ENCODE data around the gene PALMD. TPM values are rescaled to one million over a fixed set of nuclear protein-coding genes. Genes with fewer than 3 reads are reported as not detected.

The PALMD gene
- total and polyA plus RNA-seq, 2 donors = 19.0 to 21.1 TPM

DNA sequence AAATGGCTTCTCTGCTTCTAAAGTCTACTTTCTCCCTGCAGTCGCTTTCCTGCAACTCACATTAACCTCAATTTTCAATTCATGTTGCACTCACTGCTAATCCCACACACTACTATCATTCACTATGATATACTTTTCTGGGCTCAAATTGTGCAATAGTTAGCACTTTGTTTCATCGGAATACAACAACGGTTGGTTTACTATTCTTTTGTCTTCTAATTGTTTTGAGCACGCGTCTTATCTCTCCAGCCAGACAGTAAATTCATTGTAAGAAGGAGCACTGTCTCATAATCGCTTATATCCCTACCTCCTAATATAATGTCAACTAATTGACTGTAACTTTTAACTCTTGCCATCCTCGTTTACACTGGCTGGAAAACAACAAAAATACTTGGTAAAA is 3.9 kb upstream of the PALMD start:
- Histone ChIP-seq H3K4me3 (ENCODE audit: low read depth, low read length) (no peak overlapping the region), H3K27ac (ENCODE audit: low read depth) (no peak overlapping the region), H3K4me1 (ENCODE audit: insufficient read depth) (no peaks in the 10 kb centered on the region), H3K36me3 (ENCODE audit: insufficient read depth) (no peaks in the 10 kb centered on the region)
- 79% methylated on average over 7 of the region's 7 CpGs for WGBS
- no peak for DNase-seq (ENCODE audit: extremely low spot score)

DNA sequence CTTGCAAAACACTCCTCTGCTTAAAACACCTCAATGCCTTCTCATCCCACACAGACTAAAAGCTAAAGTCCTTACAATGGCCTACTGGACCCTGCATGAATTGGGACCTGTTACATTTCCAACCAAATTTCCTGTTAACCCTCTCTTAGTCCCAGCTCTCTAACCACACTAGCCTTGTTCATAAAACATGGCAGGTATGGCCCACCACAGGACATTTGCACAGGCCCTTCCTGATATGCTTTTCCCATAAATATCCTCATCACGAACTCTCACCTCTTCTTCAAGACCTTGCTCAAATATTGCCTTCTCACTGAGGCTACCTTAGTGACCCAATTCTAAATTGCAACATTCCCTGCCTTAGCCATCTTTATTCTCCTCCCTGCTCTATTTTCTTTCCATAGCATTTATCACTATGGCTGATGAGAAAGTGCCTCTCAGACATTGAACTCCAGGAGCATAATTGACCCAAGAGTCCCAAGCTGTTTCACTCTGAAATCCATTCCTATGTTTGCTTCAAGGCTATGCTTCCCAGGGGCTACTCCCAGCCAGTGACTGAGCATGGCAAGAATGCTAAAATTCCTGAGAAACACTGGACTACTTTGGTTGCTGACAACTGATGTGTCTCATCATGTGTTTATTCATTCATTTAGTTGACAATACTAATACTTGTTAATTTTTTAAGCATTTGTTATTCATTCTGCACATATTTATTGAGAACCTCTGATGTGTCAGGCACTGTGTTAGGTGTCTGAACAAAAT is 2.7 kb upstream of the PALMD start:
- no peak overlapping the region for H3K27ac ChIP-seq (ENCODE audit: low read depth)
- DNase-seq (ENCODE audit: extremely low spot score) = no peak
- no peak overlapping the region for H3K4me3 ChIP-seq (ENCODE audit: low read depth, low read length)
- no peaks in the 10 kb centered on the region for H3K4me1 ChIP-seq (ENCODE audit: insufficient read depth)
- H3K36me3 ChIP-seq (ENCODE audit: insufficient read depth) = no peaks in the 10 kb centered on the region
- WGBS = 96% methylated on average over 1 of the region's 1 CpG

DNA sequence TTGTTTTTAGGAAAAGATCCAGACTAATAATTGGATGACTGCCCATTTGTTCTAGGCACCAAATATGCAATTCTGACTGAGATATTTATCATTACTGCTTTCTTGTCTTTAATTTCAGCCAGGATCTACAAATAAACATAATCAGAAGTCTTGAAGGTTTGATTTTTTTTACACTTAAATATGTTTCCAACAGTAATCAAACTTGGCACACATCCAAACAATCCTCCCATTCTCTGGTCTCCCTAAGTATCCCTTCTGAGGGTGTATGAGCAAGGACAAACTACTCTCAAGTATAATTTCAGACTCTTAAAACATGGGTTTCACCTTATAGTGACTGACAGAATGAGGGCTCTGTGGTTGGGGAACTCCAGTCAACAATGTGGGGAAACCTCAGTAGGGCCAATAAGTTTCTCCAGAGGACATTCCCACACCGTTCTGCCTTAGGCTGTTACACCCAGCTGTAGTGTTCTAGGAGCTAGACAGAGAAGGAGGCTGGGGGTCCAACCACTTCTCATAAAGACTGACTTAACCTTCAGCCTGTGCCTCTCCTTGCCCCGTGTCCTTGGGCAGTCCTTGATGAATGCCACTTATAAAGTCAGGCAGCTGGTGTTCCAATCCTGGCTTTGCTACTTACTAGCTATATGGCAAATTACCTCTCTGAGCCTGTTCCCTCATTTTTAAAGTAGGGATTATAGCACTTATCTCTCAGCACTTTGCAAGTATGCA is 1.5 kb upstream of the PALMD start:
- H3K27ac ChIP-seq (ENCODE audit: low read depth) = no peak overlapping the region
- no peak for DNase-seq (ENCODE audit: extremely low spot score)
- H3K4me1 ChIP-seq (ENCODE audit: insufficient read depth) = no peaks in the 10 kb centered on the region
- no peaks in the 10 kb centered on the region for H3K36me3 ChIP-seq (ENCODE audit: insufficient read depth)
- 89% methylated on average over 2 of the region's 2 CpGs for WGBS
- no peak overlapping the region for H3K4me3 ChIP-seq (ENCODE audit: low read depth, low read length)

DNA sequence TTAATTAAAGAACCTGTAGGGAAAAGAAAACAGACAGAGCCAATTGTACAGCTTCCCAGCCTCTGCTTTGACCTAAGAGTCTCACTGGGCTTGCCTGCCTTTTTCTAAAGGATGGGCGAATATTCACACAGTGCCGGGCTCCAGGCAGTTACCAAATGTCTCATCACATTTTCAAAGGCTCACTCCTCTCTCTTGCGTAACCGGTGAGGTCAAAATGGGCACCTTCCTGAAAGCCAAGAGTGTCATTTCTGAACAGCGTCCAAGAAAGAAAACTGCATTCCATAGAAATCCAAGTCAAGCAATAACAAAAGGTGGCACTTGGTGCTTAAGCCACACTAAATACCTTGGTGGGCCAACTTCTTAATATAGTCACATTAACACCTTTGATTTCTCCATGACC is 710 bp upstream of the PALMD start:
- Histone ChIP-seq H3K4me3 (ENCODE audit: low read depth, low read length) (no peak overlapping the region), H3K27ac (ENCODE audit: low read depth) (no peak overlapping the region), H3K4me1 (ENCODE audit: insufficient read depth) (no peaks in the 10 kb centered on the region), H3K36me3 (ENCODE audit: insufficient read depth) (no peaks in the 10 kb centered on the region)
- no peak for DNase-seq (ENCODE audit: extremely low spot score)
- 76% methylated on average over 5 of the region's 5 CpGs for WGBS

DNA sequence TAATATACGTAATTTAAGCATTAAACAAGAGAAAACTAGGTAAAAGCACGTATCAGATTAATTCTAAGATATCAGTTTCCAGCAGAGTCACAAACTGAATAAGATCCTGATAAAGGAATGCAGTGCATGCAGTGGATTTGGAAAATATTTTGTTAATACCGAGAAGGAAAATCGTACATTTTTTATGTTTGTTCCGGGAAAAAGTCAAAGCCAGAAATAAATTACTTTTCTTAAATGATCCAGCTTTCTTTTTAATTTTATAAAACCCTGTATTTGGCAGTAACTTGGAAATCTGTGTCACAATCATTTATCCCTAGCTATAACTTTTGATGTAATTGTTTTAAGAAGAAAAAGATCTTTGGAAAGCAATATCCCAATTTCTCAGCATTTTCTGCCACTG is 955 bp downstream of the PALMD start:
- H3K4me3 ChIP-seq (ENCODE audit: low read depth, low read length) = no peak overlapping the region
- no peaks in the 10 kb centered on the region for H3K4me1 ChIP-seq (ENCODE audit: insufficient read depth)
- H3K27ac ChIP-seq (ENCODE audit: low read depth) = no peak overlapping the region

DNA sequence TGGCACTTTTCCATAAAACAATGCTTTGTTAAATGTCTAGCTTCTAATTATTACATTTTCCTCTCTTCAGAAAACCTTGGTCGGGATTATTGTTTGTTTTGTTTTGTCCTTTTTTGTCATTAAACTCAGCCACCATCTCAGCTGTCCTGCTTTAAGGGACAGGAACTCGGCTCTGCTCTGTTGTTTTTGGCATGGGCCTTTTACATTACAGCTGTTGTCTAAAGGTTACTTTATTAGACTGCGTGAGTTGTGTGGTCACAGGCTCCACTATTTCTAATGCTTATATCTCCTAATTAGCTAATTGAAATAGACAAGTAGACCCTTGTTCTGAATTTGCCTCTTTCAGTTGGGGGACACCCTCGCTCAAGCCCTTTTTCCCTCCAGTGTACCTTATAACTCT is 1.6 kb downstream of the PALMD start:
- H3K4me3 ChIP-seq (ENCODE audit: low read depth, low read length) = peak overlapping the region; percentile 1
- no peaks in the 10 kb centered on the region for H3K36me3 ChIP-seq (ENCODE audit: insufficient read depth)
- H3K4me1 ChIP-seq (ENCODE audit: insufficient read depth) = no peaks in the 10 kb centered on the region
- 63% methylated on average over 4 of the region's 4 CpGs for WGBS
- DNase-seq (ENCODE audit: extremely low spot score) = no peak
- H3K27ac ChIP-seq (ENCODE audit: low read depth) = no peak overlapping the region

More for the DNA sequence above, 955 bp downstream of the PALMD start:
- H3K36me3 ChIP-seq (ENCODE audit: insufficient read depth) = no peaks in the 10 kb centered on the region
- 48% methylated on average over 5 of the region's 5 CpGs for WGBS
- DNase-seq (ENCODE audit: extremely low spot score) = no peak

DNA sequence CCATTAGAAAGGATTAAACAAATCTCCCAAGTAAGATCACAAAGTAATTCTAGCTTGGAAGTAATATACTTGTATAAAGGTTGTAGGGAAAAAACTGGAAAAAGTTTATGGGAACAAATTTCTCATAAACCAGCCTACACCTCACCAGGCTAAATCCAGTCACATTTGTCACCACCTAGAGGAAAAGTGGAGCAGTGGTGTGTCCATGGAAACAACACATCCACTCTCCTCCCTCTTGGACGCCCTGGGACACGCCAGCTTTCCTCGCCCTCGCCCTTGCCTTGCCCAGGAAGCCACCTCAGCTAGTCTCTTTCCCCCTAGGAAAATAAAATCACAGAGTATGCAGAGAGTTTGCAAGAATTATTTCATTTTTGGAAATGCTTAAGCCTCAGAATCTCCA is 2.2 kb downstream of the PALMD start:
- no peak for DNase-seq (ENCODE audit: extremely low spot score)
- Histone ChIP-seq H3K4me3 (ENCODE audit: low read depth, low read length) (no peak overlapping the region), H3K4me1 (ENCODE audit: insufficient read depth) (no peaks in the 10 kb centered on the region), H3K27ac (ENCODE audit: low read depth) (no peak overlapping the region), H3K36me3 (ENCODE audit: insufficient read depth) (no peaks in the 10 kb centered on the region)
- WGBS = 91% methylated on average over 4 of the region's 4 CpGs

DNA sequence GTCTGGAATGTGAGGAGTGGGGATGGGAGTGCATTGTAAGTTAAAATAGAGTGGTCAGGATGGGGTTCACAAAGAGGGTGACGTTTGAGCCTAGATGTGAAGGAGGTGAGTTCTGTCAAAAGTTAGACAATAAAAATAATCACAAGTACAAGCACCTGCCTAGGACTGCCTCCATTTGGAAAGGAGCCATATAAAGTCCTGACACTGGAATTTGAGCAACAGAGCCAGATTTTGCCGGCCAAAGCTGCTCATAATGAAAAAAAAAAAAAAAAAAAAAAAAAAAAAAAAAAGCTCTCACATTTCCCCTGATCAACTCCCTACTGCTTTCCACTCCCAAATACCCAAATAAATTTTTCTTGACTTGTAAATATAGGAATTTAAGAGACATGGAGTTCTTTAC is 4.1 kb downstream of the PALMD start:
- no peak overlapping the region for H3K4me3 ChIP-seq (ENCODE audit: low read depth, low read length)
- no peak overlapping the region for H3K27ac ChIP-seq (ENCODE audit: low read depth)
- DNase-seq (ENCODE audit: extremely low spot score) = no peak
- no peaks in the 10 kb centered on the region for H3K4me1 ChIP-seq (ENCODE audit: insufficient read depth)
- 45% methylated on average over 2 of the region's 2 CpGs for WGBS
- H3K36me3 ChIP-seq (ENCODE audit: insufficient read depth) = no peaks in the 10 kb centered on the region

DNA sequence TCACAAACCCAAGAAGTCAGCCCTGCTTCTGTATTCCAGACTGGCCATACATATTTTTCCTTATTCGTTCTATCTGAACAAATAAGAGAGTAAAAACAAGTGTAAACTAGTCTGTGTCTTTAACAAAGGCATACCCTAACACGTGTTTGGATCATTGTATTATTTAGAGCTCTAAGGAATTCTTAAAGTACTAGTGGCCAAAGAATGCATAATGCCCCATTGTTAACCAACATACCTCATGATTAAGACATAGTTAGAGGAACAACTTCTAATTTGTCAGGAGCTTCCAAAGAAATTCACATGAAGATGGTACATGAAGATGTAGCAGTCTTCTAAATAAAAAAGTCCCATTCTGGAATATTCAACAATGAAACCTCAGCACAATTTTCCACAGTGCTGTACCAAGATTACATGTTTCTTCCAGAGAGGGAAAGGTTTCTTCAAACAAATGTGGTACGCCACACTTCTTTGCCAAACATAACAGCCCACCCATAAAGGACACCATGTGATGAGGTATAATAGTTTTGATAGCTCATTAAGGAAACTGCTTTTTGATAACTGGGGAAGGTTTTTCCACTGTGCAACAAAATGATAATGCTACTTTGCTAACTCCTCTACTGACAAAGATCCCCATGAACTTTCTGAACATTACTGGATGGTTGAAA is 5.0 kb downstream of the PALMD start:
- no peak for DNase-seq (ENCODE audit: extremely low spot score)
- Histone ChIP-seq H3K4me3 (ENCODE audit: low read depth, low read length) (no peak overlapping the region), H3K27ac (ENCODE audit: low read depth) (no peak overlapping the region), H3K36me3 (ENCODE audit: insufficient read depth) (no peaks in the 10 kb centered on the region), H3K4me1 (ENCODE audit: insufficient read depth) (no peaks in the 10 kb centered on the region)
- WGBS = 54% methylated on average over 3 of the region's 3 CpGs

DNA sequence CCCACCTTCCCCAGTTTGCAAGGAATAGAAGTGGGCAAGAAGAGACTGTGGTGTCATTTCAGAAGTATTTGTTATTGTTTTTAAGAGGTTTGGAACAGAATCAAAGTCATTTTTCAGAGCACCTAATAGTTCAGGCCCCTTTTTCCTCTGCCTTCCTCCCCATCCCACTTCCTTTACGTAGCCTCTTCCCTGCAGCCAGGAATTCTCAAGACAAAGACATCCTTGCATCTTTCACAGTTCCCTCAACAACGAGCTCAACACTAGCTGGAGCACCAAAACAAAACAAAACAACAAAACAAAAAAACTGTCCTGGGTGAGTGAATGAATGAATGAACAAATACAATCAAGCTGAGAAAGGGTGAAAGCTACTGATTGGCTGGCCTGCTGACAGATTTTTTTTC is 7.0 kb downstream of the PALMD start:
- H3K4me3 ChIP-seq (ENCODE audit: low read depth, low read length) = no peak overlapping the region
- no peak overlapping the region for H3K27ac ChIP-seq (ENCODE audit: low read depth)
- no peaks in the 10 kb centered on the region for H3K4me1 ChIP-seq (ENCODE audit: insufficient read depth)
- no peaks in the 10 kb centered on the region for H3K36me3 ChIP-seq (ENCODE audit: insufficient read depth)
- WGBS = 51% methylated on average over 2 of the region's 2 CpGs
- no peak for DNase-seq (ENCODE audit: extremely low spot score)

DNA sequence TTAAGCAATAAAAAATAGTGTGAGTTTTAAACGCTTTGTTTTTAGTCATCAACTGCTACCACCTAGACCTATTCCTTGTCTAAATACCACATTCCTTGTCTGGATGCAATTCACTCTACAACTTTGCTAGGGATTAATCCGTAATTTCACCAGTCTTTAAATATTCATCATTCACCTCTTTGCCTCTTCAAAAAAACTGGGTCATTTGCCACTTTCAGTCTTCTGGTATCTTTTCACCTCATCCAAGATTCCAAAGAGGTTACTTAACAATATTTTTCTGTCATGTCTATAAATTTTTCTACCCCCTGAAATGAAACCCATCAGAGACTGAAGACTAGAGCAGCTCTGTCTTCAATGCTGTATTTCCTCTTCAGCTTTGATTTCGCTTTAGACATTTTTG is 9.5 kb downstream of the PALMD start:
- Histone ChIP-seq H3K4me1 (ENCODE audit: insufficient read depth) (no peaks in the 10 kb centered on the region), H3K36me3 (ENCODE audit: insufficient read depth) (no peaks in the 10 kb centered on the region), H3K27ac (ENCODE audit: low read depth) (no peak overlapping the region), H3K4me3 (ENCODE audit: low read depth, low read length) (no peak overlapping the region)
- WGBS = 92% methylated on average over 3 of the region's 3 CpGs
- DNase-seq (ENCODE audit: extremely low spot score) = no peak

DNA sequence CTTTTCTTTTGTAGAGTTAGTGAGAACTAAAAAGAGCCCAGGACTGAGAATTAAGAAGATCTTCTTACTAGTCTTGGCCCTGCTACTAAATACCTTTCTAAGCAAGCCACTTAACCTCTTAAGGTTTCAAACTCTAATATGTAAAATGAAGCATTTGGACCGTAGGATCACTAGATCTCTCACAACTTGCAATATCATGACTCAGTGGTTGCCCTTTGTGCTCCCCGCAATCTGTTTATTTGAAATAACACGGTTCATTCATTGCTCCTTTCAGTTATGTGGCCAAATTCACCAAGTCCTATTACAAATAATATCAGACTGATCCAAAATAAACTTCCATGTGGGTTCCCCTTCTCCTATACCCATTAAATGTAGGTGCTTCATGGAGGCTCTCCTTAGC is 10.8 kb downstream of the PALMD start:
- Histone ChIP-seq H3K4me1 (ENCODE audit: insufficient read depth) (no peaks in the 10 kb centered on the region), H3K36me3 (ENCODE audit: insufficient read depth) (no peaks in the 10 kb centered on the region), H3K27ac (ENCODE audit: low read depth) (no peak overlapping the region), H3K4me3 (ENCODE audit: low read depth, low read length) (no peak overlapping the region)
- no peak for DNase-seq (ENCODE audit: extremely low spot score)
- 86% methylated on average over 3 of the region's 3 CpGs for WGBS

DNA sequence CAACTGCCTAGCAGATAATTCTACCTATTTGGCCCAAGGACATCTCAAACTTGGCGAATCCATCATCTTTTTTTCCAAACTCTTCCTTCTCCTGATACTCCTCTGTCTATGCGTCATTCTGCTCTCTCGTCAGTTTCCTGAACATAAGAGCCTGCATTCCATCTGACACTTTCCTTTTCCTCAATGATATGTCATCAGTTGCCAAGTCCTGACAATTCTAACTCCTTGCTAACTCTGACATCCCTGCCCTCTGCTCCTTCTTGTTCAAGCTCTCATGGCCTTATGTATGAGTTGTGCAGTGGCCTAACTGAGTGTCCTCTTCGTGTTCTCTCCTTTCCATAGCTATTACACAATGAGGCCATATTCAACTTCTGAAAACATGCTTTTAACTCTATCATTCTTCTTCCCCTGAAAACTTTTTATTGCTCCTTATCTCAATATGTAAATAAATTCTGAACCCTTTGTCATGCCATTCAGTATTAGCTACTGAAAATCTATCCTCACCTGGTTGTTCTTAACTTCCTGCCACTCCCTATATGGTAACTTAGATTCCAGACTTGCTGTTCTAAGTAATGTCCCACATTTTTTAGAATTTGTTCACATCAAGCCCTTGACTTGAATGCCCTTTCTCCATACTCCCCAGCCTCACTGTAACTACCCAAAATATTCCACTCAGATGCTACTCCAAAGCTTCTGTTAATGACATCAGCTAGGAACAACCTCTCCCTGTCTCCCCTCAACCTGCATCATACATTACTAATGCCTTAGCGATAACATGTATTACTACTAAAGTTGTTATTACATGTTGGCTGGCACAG is 11.5 kb downstream of the PALMD start:
- no peak overlapping the region for H3K4me3 ChIP-seq (ENCODE audit: low read depth, low read length)
- H3K36me3 ChIP-seq (ENCODE audit: insufficient read depth) = no peaks in the 10 kb centered on the region
- no peak for DNase-seq (ENCODE audit: extremely low spot score)
- H3K4me1 ChIP-seq (ENCODE audit: insufficient read depth) = no peaks in the 10 kb centered on the region
- H3K27ac ChIP-seq (ENCODE audit: low read depth) = no peak overlapping the region
- WGBS = 86% methylated on average over 5 of the region's 5 CpGs

Data from urinary bladder (tissue), 4 donors.